SK-N-SH (cell line): ENCODE results near the gene ABCF3.

Experiments used
- CTCF ChIP-seq: fragments of 200-600 bp; sonication (generic); IDR thresholded peaks from 2 replicates; pipeline ENCODE4 v1.6.1; 2017; ENCODE audit warnings: antibody characterized with exemption, mild to moderate bottlenecking, moderate library complexity
- MXI1 ChIP-seq: IDR thresholded peaks from 2 replicates; pipeline ENCODE4 v1.6.1; 2012; ENCODE audit warnings: mild to moderate bottlenecking, low read depth, low read length, improper control_type of control experiment
- USF2 ChIP-seq: fragments of 150-350 bp; IDR thresholded peaks from 2 replicates; pipeline ENCODE4 v1.6.1; 2017; ENCODE audit warnings: antibody characterized with exemption, low read length, low read depth, borderline replicate concordance
- YY1 ChIP-seq: IDR thresholded peaks from 2 replicates; pipeline ENCODE4 v1.4.0; 2012; ENCODE audit warnings: low read depth, mild to moderate bottlenecking

- TF ChIP-seq CTCF (no peak), MXI1 (no peak), YY1 (no peak), USF2 (no peak)
These were observed 8.2 kb upstream of the ABCF3 start for GRCh38 chr3:184177767-184178306.
